Coronary artery (tissue), 2 donors: ENCODE measurements around the gene CCDC85C.
A peak's percentile ranks its signal among the peaks of the same experiment; 100 is the strongest.

Source experiments
- DNase-seq: peaks from one replicate; pipeline ENCODE4 v3.0.0-alpha.2; 2017; ENCODE audit warnings: low spot score
- H3K27ac ChIP-seq, 2 donors: fragments of 200-600 bp; sonication (generic); one replicate each; pipeline ENCODE4 v1.5.1; 2016 to 2019
- H3K4me3 ChIP-seq: fragments of 200-600 bp; sonication (generic); 2 replicates; pipeline ENCODE4 v1.5.1; 2016; ENCODE audit warnings: mild to moderate bottlenecking, moderate library complexity
- CTCF ChIP-seq: fragments of 200-600 bp; sonication (generic); IDR thresholded peaks from one replicate; pipeline ENCODE4 v1.5.1; 2019; ENCODE audit warnings: antibody characterized with exemption

CCDC85C gene

DNA sequence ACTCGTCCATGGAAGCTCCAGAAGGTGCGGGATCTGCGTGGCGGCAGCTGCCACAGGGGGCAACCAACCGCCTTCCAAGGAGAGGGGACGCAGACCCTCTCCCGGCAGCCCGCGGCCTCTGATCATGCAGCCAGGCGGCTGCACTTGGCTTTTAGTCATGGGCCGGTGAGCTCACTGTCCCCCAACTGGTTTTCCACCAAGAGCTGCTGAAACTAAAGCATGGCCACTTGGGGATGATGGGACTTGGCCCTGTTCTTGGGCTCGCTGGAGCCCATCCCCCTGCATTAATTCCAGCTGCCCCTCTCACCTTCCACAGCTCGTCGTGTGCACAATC lies 39.1 kb downstream of the CCDC85C start:
- peak overlapping the region in 1 of 2 donors; percentile 47 for H3K27ac ChIP-seq
- peak overlapping the region; percentile 37 for H3K4me3 ChIP-seq
- DNase-seq, result no peak
- no peak for TF ChIP-seq CTCF

DNA sequence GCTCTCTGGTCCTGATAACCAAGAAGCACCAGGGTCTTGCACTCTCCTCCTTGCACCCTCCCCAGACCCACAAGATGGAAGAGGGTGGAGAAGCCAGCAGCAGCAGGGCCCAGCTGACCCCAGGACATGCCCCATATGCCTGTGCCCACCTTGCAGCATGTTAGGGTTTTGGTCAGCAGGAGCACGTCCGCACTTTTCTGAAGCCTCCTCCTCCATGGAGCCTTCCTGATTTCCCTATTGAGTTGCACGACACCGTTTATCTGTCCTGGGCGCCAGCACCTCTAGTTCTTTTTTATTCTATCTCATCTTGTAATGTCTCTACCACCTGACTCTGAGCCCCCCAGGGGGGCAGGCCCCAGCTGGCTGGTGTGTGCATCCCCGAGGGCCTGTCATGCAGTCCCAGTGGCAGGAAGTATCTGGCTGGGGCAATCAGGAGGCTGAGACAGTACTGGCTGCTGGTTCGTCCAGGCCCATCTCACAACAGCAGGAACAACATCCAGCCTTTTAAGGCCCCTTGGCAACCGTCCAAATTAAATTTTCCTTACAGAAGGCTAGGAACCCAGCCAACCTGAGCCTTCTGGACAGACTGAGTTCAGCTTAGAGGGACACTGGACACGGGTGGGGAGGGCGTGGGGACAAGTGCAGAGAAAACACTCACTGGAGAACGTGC lies 39.6 kb downstream of the CCDC85C start:
- H3K27ac ChIP-seq, result peak overlapping the region in 1 of 2 donors; percentile 47
- peak overlapping the region; percentile 37 for H3K4me3 ChIP-seq
- TF ChIP-seq CTCF, result no peak
- no peak for DNase-seq

DNA sequence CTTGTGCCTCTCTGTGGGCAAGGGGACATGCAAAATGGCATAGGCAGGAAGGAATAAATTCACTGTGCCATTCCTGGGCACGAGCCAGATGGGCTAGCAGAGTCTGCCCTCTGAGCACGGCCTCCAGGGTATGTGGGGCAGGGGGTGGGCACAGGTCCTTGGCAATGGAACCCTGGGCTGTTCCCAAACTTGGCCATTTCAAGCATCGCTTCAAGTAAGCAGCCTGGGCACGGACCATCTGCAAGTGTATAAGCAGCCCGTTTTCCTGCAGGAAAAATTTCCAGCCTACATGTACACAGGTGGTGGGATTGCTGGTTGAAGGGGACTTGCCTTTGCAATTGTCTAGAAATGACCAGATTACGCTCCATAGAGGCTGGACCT lies 40.3 kb downstream of the CCDC85C start:
- no peak overlapping the region for H3K4me3 ChIP-seq
- no peak overlapping the region for H3K27ac ChIP-seq
- no peak for TF ChIP-seq CTCF
- no peak for DNase-seq

DNA sequence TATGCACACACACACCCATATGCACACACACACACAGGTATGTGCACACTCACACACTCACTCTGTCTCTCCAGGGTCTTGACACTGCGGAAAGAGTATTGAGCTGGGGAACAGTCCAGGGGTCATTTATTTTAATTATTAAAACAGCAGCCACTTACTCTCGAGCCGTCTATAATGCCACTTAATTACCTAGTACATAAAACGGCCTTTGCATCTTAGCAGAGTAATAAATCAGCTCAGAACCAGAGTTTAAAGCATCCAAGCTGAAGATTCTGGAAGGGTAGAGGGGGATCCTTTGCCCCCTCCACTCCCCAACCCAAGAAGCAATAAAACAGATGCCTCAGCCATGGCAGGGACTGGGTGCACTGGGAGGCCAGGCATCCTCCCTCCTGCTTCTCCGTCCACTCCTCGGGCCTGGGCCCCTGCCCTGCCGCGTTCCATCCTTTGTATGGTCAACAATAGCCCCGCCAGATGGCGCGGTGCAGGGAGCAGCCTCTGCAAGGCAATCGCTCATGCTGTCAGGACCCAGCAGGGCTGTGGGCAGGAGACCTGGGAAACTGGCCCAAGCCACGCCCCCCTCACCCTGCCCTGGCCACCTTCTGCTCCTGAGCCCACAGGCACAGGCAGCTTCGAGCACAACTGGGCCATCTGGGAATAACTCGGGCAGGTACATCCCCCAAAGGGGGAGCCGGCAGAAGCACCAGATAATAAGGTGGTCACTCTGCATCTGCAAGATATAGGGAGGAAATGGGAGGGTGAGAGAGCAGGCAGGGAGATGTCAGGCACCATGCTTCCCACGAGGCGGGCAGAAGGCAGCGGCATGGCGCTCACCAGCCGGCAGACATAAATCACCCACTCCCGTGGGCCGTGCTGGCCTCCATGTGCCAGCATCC lies 40.9 kb downstream of the CCDC85C start:
- Histone ChIP-seq H3K27ac (no peak overlapping the region), H3K4me3 (no peak overlapping the region)
- TF ChIP-seq CTCF, result peak; percentile 24
- DNase-seq, result no peak

GRCh38 chr14:99561864-99562263 lies 42.1 kb downstream of the CCDC85C start:
- TF ChIP-seq CTCF, result no peak
- no peak for DNase-seq
- Histone ChIP-seq H3K27ac (no peak overlapping the region), H3K4me3 (no peak overlapping the region)

- no peak overlapping the region for H3K4me3 ChIP-seq
- no peak for DNase-seq
Observed at GRCh38 chr14:99560922-99561683, 42.9 kb downstream of the CCDC85C start.

More at GRCh38 chr14:99560922-99561683, 42.9 kb downstream of the CCDC85C start:
- no peak for TF ChIP-seq CTCF
- no peak overlapping the region for H3K27ac ChIP-seq
